Left ventricle myocardium inferior (tissue), 1 donor: ENCODE data around the gene RARG. TPM values are rescaled to one million over a fixed set of nuclear protein-coding genes. Genes with fewer than 3 reads are reported as not detected.
A peak's percentile ranks its signal among the peaks of the same experiment; 100 is the strongest.

Source experiments
- DNase-seq: peaks from one replicate; pipeline ENCODE4 v3.0.0-alpha.2; 2020
- H3K27ac ChIP-seq: fragments of 200-600 bp; replicated peaks from 2 replicates; pipeline ENCODE4 v1.8.0; 2021
- H3K27me3 ChIP-seq: fragments of 200-600 bp; 2 replicates; pipeline ENCODE4 v1.8.0; 2021; ENCODE audit warnings: low read depth
- H3K36me3 ChIP-seq: fragments of 200-600 bp; 2 replicates; pipeline ENCODE4 v1.8.0; 2021
- H3K4me1 ChIP-seq: fragments of 200-600 bp; 2 replicates; pipeline ENCODE4 v1.8.0; 2021
- H3K4me3 ChIP-seq: fragments of 200-600 bp; 2 replicates; pipeline ENCODE4 v1.8.0; 2021; ENCODE audit warnings: mild to moderate bottlenecking, moderate library complexity
- H3K9me3 ChIP-seq: fragments of 200-600 bp; replicated peaks from 2 replicates; pipeline ENCODE4 v1.8.0; 2021
- intact Hi-C: fragments of 100-400 bp; cut with micrococcal nuclease; formaldehyde crosslinking; loops from one replicate; pipeline ENCODE4 v1.11.0; 2022
- long read RNA-seq: library from polyadenylated mRNA; unstranded; transcript quantifications from one replicate; pipeline ENCODE4 v2.0.0, GENCODE V29; 2021
- total RNA-seq: library from RNA; stranded (reverse); fragmentation: NEBNext Ultra II Directional; extraction: Animal tissue kit (Norgen Biotek cat#: 25700); gene quantifications from one replicate; pipeline ENCODE4 v1.2.1, GENCODE V29; 2021
- TF ChIP-seq, protein P1 (sequence below): fragments of 200-600 bp; IDR thresholded peaks from 2 replicates; pipeline ENCODE4 v1.8.0; 2021; ENCODE audit warnings: antibody characterized with exemption, mild to moderate bottlenecking, borderline replicate concordance
- donor health status: DM: no; HTN: yes; CAD: no; lungs with severe emphysema.

Gene RARG
- total RNA-seq = 14.9 TPM
- long read RNA-seq, transcript RARG-201 (8 exons, 1,836 nt) = major isoform, 10 of 26 reads
- long read RNA-seq, partial matches to known transcripts = 9 of 26 reads
- long read RNA-seq, other reads (novel, unspliced or antisense) = 5 of 26 reads

DNA sequence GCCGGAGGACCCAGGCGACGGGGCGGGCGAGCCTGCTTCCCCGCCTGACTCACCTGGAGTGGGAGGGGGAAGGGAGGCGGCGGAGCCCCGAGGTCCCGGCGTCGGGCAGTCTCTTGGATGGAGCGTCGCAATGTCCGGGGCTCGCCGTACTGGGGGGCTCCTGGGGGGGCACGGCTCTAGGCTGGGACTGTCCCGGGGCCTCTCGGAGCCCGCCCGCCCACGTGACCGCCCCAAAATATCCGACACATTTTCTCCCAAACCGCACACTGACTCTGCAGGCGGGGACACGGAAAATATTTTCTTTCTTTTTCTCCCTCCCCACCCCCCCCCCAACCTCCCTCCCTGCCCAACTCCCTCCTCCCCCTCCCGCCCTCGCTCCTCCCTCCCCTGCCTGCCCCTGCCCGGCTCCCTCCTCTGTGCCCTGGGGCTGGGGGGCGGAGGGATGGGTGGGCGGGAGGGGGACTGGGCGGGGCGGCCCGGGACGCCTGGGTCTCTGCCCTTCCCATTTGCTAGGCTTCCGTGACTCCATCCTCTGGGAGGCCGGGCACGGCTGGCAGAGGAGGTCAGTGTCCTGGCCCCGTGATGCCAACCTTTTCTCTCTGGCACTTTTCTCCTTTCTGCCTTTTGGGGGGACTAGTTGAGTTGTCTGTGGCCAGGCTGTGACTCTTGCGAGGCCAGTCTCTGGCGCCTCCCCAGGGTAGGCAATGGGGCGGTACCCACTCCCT lies at the start of gene RARG:
Gene RARG (minus strand): TSS at position 289 of the 725 bp plus-strand sequence. CDS start 4,664 bp downstream, outside the sequence.
- DNase-seq = peak; percentile 60
- intact Hi-C loops = no loop called here
- no peaks in the 10 kb centered on the region for H3K27me3 ChIP-seq
- H3K27ac ChIP-seq = peak within 1 kb of the TSS; percentile 81
- TF ChIP-seq, protein P1, sequence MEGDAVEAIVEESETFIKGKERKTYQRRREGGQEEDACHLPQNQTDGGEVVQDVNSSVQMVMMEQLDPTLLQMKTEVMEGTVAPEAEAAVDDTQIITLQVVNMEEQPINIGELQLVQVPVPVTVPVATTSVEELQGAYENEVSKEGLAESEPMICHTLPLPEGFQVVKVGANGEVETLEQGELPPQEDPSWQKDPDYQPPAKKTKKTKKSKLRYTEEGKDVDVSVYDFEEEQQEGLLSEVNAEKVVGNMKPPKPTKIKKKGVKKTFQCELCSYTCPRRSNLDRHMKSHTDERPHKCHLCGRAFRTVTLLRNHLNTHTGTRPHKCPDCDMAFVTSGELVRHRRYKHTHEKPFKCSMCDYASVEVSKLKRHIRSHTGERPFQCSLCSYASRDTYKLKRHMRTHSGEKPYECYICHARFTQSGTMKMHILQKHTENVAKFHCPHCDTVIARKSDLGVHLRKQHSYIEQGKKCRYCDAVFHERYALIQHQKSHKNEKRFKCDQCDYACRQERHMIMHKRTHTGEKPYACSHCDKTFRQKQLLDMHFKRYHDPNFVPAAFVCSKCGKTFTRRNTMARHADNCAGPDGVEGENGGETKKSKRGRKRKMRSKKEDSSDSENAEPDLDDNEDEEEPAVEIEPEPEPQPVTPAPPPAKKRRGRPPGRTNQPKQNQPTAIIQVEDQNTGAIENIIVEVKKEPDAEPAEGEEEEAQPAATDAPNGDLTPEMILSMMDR = no peak
- peak within 1 kb of the TSS; percentile 75 for H3K4me3 ChIP-seq
- no peaks in the 10 kb centered on the region for H3K9me3 ChIP-seq
- H3K4me1 ChIP-seq = peaks cover 41% of the 10 kb centered on the region
- no peaks in the 10 kb centered on the region for H3K36me3 ChIP-seq

DNA sequence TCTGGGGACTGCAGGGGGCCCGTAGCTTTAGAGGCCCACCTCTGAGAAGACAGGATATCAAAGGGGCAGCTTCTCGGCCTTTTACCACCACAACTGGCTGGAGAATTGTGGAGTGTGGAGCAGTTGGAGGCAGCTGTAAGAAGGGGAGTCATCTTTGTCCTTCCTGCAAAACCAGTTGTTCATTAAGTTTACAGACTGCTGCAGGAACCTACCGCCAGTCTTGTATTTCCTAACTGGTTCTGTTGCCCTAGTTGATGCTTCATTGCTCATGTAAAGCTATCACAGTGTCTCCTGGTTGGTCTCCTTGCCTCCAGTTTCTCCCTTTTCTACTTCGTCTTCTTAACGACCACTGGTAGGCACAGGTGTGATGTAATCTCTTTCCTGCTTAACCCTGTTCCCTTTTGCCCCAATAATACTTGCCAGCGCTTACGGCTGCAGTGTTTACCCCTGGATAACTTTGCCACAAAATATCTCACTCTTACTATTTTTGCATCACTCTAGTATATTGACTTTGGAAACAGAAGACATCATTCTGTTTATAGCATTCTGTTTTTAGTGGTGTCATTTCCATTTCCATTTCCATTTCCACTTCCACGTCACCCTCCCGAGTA lies 48.0 kb upstream of the RARG start:
- intact Hi-C loops = no loop called here
- no peak for DNase-seq
- H3K9me3 ChIP-seq = no peaks in the 10 kb centered on the region
- TF ChIP-seq, protein P1 = no peak
- H3K27me3 ChIP-seq = no peaks in the 10 kb centered on the region
- H3K36me3 ChIP-seq = no peaks in the 10 kb centered on the region
- H3K4me1 ChIP-seq = no peaks in the 10 kb centered on the region
- no peak overlapping the region for H3K4me3 ChIP-seq
- no peak overlapping the region for H3K27ac ChIP-seq

DNA sequence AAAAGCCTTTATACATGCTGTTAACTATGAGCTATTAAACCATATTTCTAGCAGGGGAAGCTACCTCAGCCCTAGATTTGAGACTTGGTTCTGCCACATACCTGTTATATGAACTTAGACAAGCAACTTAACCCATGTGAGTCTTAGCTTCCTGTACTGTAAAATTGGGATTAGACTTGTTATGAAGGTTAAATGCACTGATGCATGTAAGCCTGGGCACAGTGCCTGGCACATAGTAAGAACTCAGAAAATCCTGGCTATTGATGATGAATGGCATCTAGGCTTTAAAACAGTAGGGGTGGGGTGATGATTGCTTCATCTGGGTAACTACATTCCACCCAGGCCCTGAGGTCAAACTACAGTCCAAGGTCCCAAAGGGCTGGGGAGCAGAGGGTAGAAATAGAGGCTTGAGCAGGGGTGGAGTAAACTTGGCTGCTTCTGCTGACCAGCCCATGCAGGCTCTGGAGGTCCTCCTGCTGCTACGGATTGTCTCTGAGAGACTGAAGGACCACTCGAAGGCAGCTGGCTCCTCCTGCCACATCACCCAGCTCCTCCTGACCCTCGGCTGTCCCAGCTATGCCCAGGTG lies 47.4 kb upstream of the RARG start:
- Histone ChIP-seq H3K36me3 (no peaks in the 10 kb centered on the region), H3K9me3 (no peaks in the 10 kb centered on the region), H3K27ac (no peak overlapping the region), H3K27me3 (no peaks in the 10 kb centered on the region), H3K4me3 (no peak overlapping the region), H3K4me1 (no peaks in the 10 kb centered on the region)
- no peak for DNase-seq
- TF ChIP-seq, protein P1 = no peak
- intact Hi-C loops = no loop called here

DNA sequence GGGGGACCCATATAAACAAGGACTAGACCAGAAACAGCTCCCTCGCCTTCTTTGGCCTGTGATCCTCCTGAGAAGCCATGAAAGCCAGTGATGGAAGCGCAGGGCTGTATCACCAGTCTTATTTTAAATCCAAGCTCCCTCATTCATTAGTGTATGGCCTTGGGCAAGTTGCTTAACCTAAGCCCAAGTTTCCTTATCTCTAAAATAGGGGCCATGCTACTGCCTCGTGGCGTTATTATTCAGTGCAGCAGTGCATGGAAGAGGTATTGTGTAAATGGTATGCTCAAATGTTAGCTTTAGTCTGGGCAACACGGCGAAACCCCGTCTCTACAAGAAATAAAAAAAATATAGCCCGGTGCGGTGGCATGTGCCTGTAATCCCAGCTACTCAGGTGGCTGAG lies 46.0 kb upstream of the RARG start:
- no peaks in the 10 kb centered on the region for H3K27me3 ChIP-seq
- no peak overlapping the region for H3K27ac ChIP-seq
- TF ChIP-seq, protein P1 = no peak
- H3K4me3 ChIP-seq = no peak overlapping the region
- DNase-seq = no peak
- intact Hi-C loops = no loop called here
- no peaks in the 10 kb centered on the region for H3K4me1 ChIP-seq
- no peaks in the 10 kb centered on the region for H3K9me3 ChIP-seq
- H3K36me3 ChIP-seq = no peaks in the 10 kb centered on the region

DNA sequence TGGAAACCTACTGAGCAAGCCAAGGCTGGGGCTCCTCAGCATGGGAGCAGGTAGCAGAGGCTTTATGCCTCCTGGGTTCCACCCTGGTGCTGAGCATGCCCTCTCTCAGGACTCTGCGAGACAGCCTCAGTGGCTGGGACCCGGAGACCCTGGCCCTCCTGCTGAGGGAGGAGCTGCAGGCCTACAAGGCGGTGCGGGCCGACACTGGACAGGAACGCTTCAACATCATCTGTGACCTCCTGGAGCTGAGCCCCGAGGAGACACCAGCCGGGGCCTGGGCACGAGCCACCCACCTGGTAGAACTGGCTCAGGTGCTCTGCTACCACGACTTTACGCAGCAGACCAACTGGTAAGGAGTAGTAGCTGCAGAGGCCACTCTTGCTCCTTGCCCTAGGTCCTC lies 44.5 kb upstream of the RARG start:
- TF ChIP-seq, protein P1 = no peak
- no peaks in the 10 kb centered on the region for H3K9me3 ChIP-seq
- H3K4me1 ChIP-seq = no peaks in the 10 kb centered on the region
- H3K27ac ChIP-seq = no peak overlapping the region
- no peak overlapping the region for H3K4me3 ChIP-seq
- intact Hi-C loops = no loop called here
- DNase-seq = no peak
- H3K36me3 ChIP-seq = no peaks in the 10 kb centered on the region
- no peaks in the 10 kb centered on the region for H3K27me3 ChIP-seq
